Fibroblast of mammary gland (primary cell): ENCODE measurements around the gene LRRC4.

Source experiments
- DNase-seq: peaks from one replicate; pipeline ENCODE4 v3.0.0-alpha.2; 2010; ENCODE audit warnings: low read depth
- H3K4me3 ChIP-seq: 2 replicates; pipeline ENCODE4 v1.5.1; 2011; ENCODE audit warnings: low read depth, mild to moderate bottlenecking, low read length, moderate library complexity; ENCODE audit not compliant: control insufficient read depth
- CTCF ChIP-seq: conservative IDR thresholded peaks from 2 replicates; pipeline ENCODE4 v1.5.1; 2011; ENCODE audit warnings: low read depth, low read length, inconsistent platforms; ENCODE audit not compliant: control insufficient read depth, insufficient read depth

Gene LRRC4

GRCh38 chr7:128042012-128042411 lies 10.8 kb upstream of the LRRC4 start:
- no peak for DNase-seq
- no peak for TF ChIP-seq CTCF
- H3K4me3 ChIP-seq: no peak overlapping the region

GRCh38 chr7:128041203-128041602 lies 10.0 kb upstream of the LRRC4 start:
- DNase-seq: peak; percentile 88
- H3K4me3 ChIP-seq: no peak overlapping the region
- no peak for TF ChIP-seq CTCF

GRCh38 chr7:128040205-128040604 lies 9.0 kb upstream of the LRRC4 start:
- TF ChIP-seq CTCF: no peak
- DNase-seq: no peak
- H3K4me3 ChIP-seq: no peak overlapping the region

- DNase-seq: no peak
- TF ChIP-seq CTCF: no peak
- H3K4me3 ChIP-seq: no peak overlapping the region
These were observed 8.3 kb upstream of the LRRC4 start for GRCh38 chr7:128039544-128039953.

GRCh38 chr7:128037880-128038619 lies 6.8 kb upstream of the LRRC4 start:
- TF ChIP-seq CTCF: no peak
- H3K4me3 ChIP-seq: no peak overlapping the region
- no peak for DNase-seq

- H3K4me3 ChIP-seq: no peak overlapping the region
- DNase-seq: no peak
- no peak for TF ChIP-seq CTCF
These were observed 5.8 kb upstream of the LRRC4 start for GRCh38 chr7:128037081-128037480.
